ENCODE measurements around the gene OLFM4.

OLFM4 gene, protein sequence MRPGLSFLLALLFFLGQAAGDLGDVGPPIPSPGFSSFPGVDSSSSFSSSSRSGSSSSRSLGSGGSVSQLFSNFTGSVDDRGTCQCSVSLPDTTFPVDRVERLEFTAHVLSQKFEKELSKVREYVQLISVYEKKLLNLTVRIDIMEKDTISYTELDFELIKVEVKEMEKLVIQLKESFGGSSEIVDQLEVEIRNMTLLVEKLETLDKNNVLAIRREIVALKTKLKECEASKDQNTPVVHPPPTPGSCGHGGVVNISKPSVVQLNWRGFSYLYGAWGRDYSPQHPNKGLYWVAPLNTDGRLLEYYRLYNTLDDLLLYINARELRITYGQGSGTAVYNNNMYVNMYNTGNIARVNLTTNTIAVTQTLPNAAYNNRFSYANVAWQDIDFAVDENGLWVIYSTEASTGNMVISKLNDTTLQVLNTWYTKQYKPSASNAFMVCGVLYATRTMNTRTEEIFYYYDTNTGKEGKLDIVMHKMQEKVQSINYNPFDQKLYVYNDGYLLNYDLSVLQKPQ

DNA sequence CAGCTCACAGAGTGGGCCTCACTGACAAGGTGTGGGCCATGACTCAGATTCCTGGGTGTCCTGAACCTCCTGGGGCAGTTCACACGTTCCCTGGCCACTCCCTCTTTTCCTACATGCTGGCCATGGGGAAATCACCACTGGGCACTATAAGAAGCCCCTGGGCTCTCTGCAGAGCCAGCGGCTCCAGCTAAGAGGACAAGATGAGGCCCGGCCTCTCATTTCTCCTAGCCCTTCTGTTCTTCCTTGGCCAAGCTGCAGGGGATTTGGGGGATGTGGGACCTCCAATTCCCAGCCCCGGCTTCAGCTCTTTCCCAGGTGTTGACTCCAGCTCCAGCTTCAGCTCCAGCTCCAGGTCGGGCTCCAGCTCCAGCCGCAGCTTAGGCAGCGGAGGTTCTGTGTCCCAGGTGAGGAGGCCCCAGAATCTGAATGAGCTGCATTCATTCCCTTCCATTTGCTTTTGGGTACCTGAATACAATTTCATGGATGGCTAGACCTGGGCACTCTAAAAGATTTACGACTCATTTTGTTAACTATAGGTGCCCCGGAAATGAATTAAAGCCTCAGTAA lies at the start of gene OLFM4:
Gene OLFM4 (plus strand): TSS at position 177 of the 567 bp plus-strand sequence. CDS start 24 bp downstream, at position 201.
- DNase-seq (ENCODE audit: low read depth in 3 of 3, low spot score in 1 of 3) = no peak

DNA sequence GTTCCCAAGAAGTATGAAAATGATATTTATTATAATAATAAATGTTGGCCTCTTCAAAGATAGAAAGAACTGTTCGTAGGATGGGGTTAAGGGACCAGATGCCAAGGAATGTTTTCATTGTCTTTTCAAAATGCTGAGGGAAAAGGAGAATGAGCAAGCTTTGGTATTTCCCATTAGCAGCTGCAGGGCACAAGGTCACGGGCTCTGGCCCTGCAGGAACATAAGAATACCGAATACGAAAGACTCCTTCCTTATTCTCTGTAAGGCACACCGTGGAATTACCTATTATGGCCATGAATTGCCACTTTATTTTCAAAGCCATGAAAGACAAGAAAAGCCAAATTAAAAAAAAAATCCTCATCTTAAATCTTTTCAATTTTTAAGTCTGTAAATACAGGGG lies 49.6 kb upstream of the OLFM4 start:
- DNase-seq (ENCODE audit: low read depth in 3 of 3, low spot score in 1 of 3) = no peak

DNA sequence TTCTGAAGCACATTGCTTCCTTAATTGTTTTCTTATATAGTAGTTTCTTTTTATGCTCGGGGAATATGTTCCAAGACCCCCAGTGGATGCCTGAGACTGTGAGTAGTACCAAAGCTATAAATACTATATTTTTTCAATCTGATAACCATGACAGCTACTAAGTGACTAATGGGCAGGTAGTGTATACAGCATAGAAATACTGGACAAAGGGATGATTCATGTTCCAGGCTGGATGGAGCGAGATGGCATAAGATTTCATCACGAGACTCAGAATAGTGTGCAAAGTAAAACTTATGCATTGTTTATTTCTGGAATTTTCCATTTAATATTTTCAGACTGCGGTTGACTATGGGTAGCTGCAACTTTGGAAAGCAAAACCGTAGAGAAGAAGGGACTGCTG lies 47.9 kb upstream of the OLFM4 start:
- no peak for DNase-seq (ENCODE audit: low read depth in 3 of 3, low spot score in 1 of 3)

DNA sequence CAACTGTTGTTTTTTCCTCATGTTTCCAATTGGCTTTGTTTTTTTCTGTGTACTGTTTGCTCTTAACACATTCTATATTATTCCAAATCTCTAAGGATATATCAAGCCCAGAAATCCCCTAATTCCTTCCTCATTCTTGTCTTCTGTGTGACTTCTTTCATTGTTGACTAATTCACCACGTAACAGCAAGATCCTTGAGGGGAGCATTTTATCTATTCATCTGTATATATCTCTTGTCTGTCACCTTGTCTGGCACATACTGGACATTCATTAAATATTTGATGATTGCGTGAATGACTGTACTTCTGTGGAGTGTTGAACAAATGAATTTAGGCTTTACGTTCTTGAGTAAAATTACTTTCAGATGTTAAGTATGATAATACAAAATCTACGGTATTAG lies 44.8 kb upstream of the OLFM4 start:
- no peak for DNase-seq (ENCODE audit: low read depth in 3 of 3, low spot score in 1 of 3)

DNA sequence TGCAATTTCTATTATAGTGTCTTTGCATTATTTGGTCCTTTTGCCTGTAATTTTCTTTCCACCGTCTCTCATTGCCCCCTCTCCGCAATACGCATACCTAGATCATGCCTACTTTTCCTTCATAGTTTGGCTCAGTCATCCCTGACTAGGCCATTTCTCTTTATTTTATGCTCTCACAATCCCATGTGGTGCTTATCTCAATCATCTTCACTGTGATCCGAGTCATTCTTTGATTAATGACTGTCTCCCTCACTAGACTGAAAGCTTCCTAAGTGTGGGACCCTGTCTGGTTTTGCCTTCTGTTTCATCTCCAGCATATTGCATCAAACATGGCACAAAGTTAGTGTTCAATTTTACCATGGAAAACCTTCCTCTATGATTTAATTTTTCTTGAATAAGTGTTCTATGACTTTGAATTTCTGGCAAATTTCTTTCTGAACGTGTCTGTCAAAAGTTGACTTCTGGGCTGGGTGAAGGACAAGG lies 43.7 kb upstream of the OLFM4 start:
- DNase-seq (ENCODE audit: low read depth in 3 of 3, low spot score in 1 of 3) = no peak

DNA sequence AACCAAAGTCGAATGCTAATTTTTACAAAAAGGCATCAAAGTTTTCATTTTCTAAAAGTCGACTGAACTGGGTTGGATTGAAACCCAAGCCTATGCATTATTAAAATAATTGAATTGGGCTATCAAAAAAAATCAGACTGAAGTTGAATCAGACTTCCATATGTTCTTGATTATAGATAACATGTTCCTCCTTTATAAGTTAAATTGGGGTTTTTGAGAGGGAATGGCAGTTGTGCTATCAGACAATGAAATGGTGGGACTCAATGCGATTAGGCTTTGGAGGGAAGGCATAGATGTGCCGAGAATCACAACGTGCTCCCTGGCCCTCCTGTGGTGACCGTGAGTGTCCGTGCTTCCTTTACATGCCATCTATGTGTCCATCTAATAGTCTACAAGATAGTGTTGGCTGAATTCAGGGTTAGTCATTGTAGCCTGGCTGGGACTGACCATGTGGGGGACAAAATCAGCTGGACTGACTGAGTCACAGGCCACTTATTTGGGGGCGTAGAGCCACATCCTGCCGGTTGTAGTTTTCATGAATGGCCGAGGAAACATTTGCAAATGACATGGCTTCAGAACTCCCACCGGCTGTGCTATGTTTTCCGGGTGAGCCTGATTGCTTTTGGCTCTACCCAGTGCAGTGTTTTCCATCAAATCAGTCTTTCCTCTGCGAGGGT lies 37.1 kb upstream of the OLFM4 start:
- no peak for DNase-seq (ENCODE audit: low read depth in 3 of 3, low spot score in 1 of 3)

DNA sequence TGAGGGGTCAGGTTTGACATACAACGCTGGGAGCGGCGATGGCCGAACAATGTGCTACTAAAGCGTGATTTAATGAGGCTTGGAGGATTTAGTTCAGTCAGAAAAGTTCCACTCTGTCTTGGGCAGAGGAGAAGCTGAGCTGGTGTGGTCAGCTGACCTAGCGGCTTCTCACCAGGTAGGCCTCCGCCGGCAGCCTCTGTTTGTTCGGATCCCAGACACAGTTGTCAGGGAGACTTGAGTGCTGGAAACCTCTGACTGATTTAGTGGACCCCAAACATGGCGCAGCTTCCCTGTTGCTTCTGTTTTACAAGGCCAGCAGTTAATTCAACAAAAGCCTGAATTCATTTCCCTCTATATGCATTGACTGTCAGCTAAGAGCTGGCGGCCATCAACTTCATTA lies 36.5 kb upstream of the OLFM4 start:
- no peak for DNase-seq (ENCODE audit: low read depth in 3 of 3, low spot score in 1 of 3)

DNA sequence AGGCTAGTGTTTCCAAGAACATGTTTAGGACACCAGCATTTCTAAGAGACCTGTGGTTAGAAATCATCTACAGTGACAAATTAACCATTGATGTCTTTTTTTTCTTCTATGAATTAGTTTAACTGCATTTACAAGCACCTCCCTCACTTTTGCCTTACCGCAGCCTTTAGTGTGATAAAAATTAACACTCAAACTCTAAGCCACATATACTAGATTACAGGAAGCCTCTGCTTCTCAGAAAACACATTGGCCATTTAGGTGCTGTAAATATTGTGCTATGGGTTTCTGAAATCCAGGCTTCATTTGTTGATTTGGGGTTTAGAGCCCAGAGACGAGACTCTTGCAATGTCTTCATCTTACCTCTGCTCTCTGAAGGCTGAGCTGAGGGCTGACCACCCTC lies 34.6 kb upstream of the OLFM4 start:
- DNase-seq (ENCODE audit: low read depth in 3 of 3, low spot score in 1 of 3) = no peak

DNA sequence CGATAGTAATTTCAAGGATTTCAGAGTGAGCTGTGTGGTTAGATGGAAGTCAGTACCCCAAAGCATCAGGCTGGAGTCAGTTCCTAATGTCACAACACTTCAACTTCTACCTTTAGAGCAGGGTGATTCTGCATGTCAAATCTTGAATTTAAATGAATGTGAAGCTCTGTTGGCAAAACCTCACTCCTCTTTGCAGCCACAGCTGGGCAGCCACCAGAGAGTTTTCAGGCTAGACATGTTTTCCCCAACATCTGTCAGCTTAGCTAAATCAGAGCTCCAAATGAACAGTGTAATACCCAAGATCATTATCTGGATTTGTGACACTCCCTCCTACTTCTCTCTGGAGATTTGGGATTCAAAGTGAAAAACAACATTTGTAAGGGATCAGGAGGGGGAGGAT lies 33.7 kb upstream of the OLFM4 start:
- no peak for DNase-seq (ENCODE audit: low read depth in 3 of 3, low spot score in 1 of 3)

DNA sequence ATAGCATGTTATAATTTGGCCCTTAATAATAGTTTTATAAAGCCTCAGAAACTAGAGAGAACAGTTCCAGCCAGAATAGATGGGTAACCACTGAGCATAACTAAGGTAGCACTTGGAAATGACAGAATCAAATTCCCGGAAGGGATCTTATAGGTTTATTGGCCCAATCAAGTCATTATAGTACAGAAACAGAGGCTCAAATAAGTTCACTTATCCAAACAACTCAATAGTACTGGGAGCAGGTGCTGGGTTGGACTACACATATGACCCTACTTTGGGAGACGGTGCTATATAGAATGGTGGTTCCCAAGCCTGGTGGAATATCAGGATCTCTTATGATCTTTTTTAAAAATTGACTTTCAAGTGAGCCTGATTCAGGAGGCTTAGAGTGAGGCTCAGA lies 32.7 kb upstream of the OLFM4 start:
- DNase-seq (ENCODE audit: low read depth in 3 of 3, low spot score in 1 of 3) = no peak

DNA sequence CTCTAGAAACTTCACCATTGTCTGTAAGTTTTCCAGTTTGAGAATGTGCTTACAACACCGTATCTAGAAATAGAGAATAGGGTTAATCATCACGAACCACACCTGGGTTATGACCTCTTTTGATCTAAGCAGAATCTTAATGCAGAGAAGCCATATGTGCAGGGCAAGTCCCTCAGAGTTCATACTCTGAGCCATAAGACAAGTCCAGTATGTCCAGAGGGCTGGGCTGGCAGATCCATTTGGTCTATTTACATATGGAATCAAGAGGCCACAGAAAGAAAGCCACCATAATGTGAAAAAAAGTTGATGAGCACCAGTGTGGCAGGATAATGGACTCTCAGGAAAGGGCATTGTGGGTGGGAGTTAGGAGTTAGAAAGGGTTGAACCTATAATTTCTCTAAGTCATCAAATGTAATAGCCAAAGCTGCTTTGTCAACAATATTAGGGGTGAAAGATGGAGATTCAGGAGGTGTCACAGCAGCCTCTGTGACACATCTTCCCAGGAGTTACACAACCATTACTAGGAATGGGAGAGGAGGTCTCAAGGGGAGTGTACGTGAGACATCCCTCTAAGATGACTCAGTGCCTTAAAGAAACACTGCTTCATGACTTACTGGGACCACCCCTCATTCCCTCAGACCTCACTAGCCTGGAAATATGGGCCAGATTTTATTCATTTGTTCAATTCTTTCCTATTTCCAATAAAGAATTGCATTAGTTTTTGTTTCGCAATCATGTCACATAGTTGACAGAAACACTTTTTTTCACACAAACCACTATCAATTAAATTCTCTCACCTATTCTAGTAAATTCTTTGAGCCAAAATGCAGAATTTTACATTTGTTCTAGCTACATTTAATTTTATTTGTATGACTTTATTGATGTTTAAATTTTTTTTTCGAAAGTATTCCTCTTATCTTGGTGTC lies 30.4 kb upstream of the OLFM4 start:
- no peak for DNase-seq (ENCODE audit: low read depth in 3 of 3, low spot score in 1 of 3)

DNA sequence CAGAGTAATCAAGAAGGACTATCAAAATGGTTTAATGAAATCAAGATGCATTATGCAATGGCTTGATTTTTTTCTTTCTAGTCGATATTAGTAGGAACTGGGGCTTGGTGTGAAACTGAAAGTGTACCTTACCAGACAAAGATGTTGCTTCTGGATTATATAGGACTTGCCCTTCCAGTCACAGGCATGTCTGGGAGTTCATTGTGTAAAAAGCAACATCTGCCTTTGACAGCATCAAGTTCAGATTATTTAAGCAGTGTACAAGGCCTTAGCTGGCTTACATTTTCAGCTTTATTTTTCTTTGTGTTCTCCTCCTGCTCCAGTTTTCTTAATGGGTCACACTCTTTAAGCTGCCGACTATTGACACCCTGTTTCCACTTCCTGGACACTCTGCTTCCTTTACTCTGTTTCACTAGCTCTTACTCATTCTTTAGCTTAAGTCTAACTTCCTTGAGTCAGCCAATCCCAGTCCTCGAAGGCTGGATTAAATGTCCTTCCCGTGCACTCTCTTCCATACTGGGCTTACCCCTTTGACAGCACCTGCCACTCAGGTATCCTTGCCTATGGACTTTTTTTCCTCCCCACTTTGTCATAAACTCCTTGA lies 29.4 kb upstream of the OLFM4 start:
- DNase-seq (ENCODE audit: low read depth in 3 of 3, low spot score in 1 of 3) = no peak

DNA sequence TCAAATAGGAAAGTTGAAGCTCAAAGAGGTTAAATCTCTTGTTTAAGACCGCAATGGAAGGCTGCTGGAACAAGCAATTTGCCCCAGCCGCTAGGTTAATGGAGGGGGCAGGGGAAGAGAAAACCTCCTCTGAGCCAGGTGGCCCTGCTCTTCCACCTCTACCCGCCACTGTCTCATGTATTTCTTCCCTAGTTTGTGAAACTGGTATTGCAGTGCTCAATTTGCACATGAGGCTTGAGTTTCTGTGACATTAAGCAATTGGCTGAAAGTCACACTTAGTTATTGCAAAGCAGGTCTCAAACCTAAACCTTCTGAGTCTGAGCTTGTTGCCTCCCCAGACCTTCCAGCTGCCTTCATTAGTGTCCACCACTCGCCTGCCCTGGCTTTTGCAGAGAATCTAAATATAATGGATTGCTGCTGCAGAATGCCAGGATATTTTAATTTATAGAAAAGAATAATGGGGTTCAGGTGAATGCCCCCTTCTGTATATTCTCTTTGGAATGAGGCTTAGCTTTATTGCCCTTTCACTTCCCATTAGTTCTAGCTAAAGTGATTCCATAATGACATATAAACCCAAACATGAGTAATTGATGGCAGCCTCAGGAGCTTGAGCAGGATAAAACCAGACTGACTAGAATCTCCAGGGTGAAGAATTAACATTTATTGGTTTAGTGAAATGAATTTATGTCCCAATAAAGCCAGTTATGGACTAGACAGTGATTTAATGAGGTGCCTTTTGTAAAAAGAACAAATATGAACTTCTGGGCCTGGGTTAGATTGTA lies 27.0 kb upstream of the OLFM4 start:
- DNase-seq (ENCODE audit: low read depth in 3 of 3, low spot score in 1 of 3) = no peak

DNA sequence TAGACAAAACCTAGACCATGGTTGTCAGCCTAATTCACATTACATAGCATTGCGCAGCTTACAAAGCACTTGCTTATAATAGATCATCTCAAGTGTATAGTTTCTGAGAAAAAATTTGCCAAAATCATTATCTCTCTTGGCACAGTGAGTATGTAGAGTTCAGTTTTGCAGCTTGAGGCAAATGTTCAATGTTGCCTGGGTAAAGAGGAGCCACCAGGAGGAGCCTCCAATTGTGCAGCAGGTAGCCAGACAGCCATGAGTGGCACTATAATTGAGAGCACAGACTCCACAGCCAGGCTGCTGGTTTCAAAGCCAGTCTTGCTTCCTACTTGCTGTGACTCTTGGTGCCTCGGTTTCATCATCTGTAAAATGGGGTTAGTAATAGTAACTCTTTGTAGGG lies 24.0 kb upstream of the OLFM4 start:
- no peak for DNase-seq (ENCODE audit: low read depth in 3 of 3, low spot score in 1 of 3)

DNA sequence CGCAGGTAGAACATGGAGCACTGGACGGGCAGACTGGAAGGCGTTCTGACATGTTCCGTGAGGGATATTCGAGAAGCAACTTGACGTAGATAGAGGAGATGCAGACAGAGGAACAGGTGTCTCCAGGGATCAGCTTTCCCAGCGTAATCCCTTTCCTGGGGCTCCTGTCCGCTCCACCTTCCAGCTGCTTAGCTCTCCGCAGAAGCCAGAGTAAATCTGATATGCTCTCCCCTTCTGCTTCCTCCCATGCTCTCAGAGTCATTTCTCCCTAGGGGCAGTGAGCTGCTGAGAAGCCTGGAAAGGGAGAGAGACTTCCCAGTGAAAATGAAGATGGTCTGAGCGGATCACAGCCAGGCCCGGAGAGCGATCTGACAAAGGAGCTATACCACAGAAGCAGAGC lies 23.0 kb upstream of the OLFM4 start:
- DNase-seq (ENCODE audit: low read depth in 3 of 3, low spot score in 1 of 3) = no peak

DNA sequence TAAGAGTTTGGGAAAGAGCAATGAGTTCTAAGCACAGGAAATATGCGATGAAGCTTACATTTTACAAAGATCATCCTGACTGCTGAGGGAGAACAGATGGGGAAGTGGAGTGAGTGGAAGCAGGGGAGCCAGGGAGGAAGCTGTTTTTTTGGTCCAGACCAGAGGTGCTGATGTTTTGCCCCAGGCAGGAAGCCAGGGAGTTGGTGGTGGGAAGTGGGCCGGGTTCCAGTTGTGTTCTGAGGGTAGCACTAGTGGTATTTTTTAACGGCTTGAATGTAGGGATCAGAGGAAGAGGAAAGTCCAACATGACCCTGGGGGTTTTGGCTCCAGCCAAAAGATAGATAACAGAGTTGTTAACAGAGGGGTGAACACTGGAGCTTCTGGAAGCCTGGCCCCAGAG lies 20.7 kb upstream of the OLFM4 start:
- no peak for DNase-seq (ENCODE audit: low read depth in 3 of 3, low spot score in 1 of 3)

DNA sequence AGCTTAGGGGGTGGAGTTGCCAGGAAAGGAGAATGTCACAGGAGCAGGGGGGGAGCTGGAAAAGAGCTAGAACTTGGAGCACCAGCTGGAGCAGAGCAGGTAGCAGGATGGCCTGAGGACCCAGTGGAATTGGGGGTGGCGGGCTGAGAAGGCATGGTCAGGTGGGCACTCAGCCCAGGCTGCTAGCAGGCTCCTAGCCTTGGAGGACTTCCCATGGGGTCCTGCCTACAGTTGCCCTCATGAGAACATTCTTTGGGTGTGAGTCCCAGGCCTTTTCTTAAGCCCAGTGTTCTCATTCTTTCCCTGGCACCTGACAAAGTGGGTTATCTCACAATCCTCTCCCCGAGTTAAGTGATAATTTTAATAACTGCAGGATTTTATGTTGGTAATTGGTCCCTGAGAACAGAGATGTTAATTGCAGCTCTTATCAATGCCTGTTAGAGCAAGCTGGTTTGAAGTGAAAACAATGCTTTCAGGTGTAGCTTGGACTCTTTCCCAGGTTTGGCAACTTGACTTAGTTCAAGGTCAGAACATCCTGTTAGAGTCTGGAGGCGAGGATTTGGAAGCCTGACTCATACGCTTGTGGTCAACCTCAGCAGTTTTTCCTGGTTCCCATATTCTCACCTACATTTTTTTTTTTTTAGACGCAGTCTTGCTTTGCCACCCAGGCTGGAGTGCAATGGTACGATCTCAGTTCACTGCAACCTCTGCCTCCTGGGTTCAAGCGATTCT lies 18.1 kb upstream of the OLFM4 start:
- no peak for DNase-seq (ENCODE audit: low read depth in 3 of 3, low spot score in 1 of 3)

DNA sequence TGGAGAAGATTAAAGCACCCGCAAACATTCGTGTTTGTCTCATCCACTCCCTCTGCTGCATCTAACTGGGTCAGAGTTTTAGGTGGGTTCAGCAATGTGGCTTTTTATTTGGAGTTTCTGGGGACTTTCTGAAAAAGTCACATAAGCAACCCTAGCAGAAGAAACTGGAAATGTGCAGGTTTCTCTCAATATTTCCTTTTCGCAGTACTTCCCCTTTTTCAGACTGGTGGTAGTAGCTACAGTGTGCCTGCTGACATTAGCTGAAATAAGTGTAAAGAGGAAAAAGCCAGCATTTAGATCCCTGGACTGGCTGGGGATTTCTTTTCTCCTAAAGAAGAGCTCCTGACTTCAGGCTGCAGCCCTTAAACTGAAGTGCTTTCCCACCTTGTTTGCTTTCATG lies 15.9 kb upstream of the OLFM4 start:
- no peak for DNase-seq (ENCODE audit: low read depth in 3 of 3, low spot score in 1 of 3)

DNA sequence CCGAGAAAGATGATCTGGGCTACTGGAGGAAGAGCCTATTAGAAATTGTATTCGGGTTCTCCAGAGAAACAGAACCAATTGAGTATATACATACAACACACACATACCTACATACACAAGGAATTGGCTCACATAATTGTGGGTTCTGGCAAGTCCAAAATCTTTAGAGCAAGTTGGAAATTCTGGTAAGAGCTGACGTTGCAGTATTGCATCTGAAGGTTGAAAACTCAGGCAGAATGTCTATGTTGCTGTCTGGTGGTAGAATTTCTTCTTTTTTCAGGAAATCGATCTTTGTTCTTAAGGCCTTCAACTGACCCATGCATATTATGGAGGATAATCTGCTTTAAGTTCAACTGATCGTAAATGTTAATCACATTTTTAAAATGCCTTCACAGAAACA lies 15.5 kb upstream of the OLFM4 start:
- no peak for DNase-seq (ENCODE audit: low read depth in 3 of 3, low spot score in 1 of 3)
